Spleen (tissue), 11 donors: ENCODE results near the gene HEYL. TPM values are rescaled to one million over a fixed set of nuclear protein-coding genes. Genes with fewer than 3 reads are reported as not detected.
"Not testable (repeated sequence)": the region's sequence is repeated elsewhere in the genome, so short reads cannot be mapped to it uniquely, and the experiment has no call there.

Experiments
- DNase-seq: peaks from one replicate; pipeline ENCODE4 v3.0.0-alpha.2; 2020
- H3K27ac ChIP-seq, 8 donors: fragments of 200-600 bp; sonication (generic) in 7 of 8; 1 replicate in 4 of 8; 2 replicates in 4 of 8; pipeline versions ENCODE4 v1.5.0 to v1.8.0; 2016 to 2021; ENCODE audit warnings: inconsistent platforms in 4 of 8, mild to moderate bottlenecking in 4 of 8, moderate library complexity in 1 of 8
- H3K27me3 ChIP-seq, 7 donors: fragments of 200-600 bp; sonication (generic) in 6 of 7; replicated peaks in 1 of 7; 1 replicate in 4 of 7; 2 replicates in 3 of 7; pipeline versions ENCODE4 v1.5.0 to v1.8.0; 2016 to 2021; ENCODE audit warnings: inconsistent platforms in 3 of 7, mild to moderate bottlenecking in 1 of 7
- H3K36me3 ChIP-seq, 6 donors: fragments of 200-600 bp; sonication (generic) in 5 of 6; 1 replicate in 4 of 6; 2 replicates in 2 of 6; pipeline versions ENCODE4 v1.5.0 to v1.8.0; 2016 to 2021; ENCODE audit warnings: inconsistent platforms in 2 of 6
- H3K4me1 ChIP-seq, 6 donors: fragments of 200-600 bp; sonication (generic) in 5 of 6; 1 replicate in 3 of 6; 2 replicates in 3 of 6; pipeline versions ENCODE4 v1.5.0 to v1.8.0; 2016 to 2021; ENCODE audit warnings: inconsistent platforms in 3 of 6
- H3K4me3 ChIP-seq, 8 donors: fragments of 200-600 bp; sonication (generic) in 7 of 8; 1 replicate in 4 of 8; 2 replicates in 4 of 8; pipeline versions ENCODE4 v1.5.0 to v1.8.0; 2016 to 2021; ENCODE audit warnings: inconsistent platforms in 4 of 8, mild to moderate bottlenecking in 4 of 8, moderate library complexity in 2 of 8
- H3K9me3 ChIP-seq, 8 donors: fragments of 200-600 bp; sonication (generic) in 7 of 8; 1 replicate in 4 of 8; 2 replicates in 4 of 8; pipeline versions ENCODE4 v1.5.0 to v1.8.0; 2016 to 2021; ENCODE audit warnings: inconsistent platforms in 4 of 8
- POLR2A ChIP-seq, 3 donors: fragments of 450-650 bp; IDR thresholded peaks; one replicate each; pipeline ENCODE4 v1.5.1; 2017; ENCODE audit warnings: antibody characterized with exemption in 3 of 3, mild to moderate bottlenecking in 1 of 3
- POLR2AphosphoS5 ChIP-seq, 3 donors: sonication (generic); formaldehyde crosslinking; IDR thresholded peaks; one replicate each; pipeline ENCODE4 v1.5.1; 2017; ENCODE audit warnings: antibody characterized with exemption in 3 of 3
- whole genome bisulfite sequencing, 5 donors: extraction: QIAGEN DNeasy Blood & Tissue Kit in 3 of 5; methylation state at CpG; one replicate each; pipeline versions ENCODE4 v1.1.5 to v1.1.7; 2013 to 2018; 5-methylcytosine and 5-hydroxymethylcytosine counted together
- intact Hi-C: fragments of 100-400 bp; cut with DNase I; formaldehyde crosslinking; loops from one replicate; pipeline ENCODE4 v1.15.0; 2023; ENCODE audit warnings: low total_unique reads
- polyA plus RNA-seq, 3 donors: library from polyadenylated mRNA; stranded (reverse); fragments of 200-250 nt; gene quantifications; one replicate each; pipeline ENCODE4 v1.2.1, GENCODE V29; 2013
- total RNA-seq, 7 donors: library from RNA; depleted of rRNA in 3 of 7; stranded (reverse); fragments of >200 nt in 3 of 7; fragmentation: NEBNext Ultra II Directional in 4 of 7; extraction: Animal tissue kit (Norgen Biotek cat#: 25700) in 4 of 7; gene quantifications; one replicate each; pipeline versions ENCODE4 v1.1.0 to v1.2.1, GENCODE V29; 2016 to 2021
- TF ChIP-seq, protein P1 (sequence below), 11 experiments: fragments of 200-600 bp in 7 of 11; fragments of 450-650 bp in 4 of 11; sonication (generic) in 4 of 11; IDR thresholded peaks in 8 of 11; conservative IDR thresholded peaks in 3 of 11; 1 replicate in 7 of 11; 2 replicates in 4 of 11; pipeline versions ENCODE4 v1.4.0 to v1.8.0; 2016 to 2021; ENCODE audit warnings: antibody characterized with exemption in 11 of 11, inconsistent platforms in 4 of 11, mild to moderate bottlenecking in 1 of 11
- donor health status: healthy with polysubstance abuse.
- donor health status: DM: no; HTN: no; CAD: no; lungs with moderate emphysema.
- donor health status: DM: no; HTN: no; CAD: no.
- donor health status: Bipolar disorder and iron deficiency.
- donor health status: healthy.
- donor health status: DM: no; HTN: no; CAD: no.
- donor health status: DM: yes; HTN: yes; CAD: no.

HEYL gene
- total and polyA plus RNA-seq, 10 donors = 1.2 to 9.9 (median 3.8) TPM

DNA sequence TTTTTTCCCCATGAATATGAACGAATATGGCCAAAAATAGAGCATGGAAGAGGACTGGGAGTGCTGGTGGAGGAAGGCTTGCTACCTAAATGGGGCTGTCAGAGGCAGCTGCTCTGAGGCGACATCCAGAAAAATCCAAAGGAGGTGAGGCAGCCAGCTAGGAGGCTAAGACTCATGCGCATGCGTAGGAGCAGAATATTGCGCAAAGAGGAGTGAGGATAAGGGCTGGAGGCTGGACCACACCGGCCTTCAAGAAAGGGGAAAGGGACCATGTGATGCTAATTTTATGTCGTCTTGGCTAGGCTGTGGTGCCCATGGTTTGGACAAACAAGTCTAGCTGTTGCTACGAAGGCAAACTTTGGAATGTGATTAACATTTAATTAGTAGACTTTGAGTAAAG, 30.5 kb downstream of the HEYL start:
- no peaks in the 10 kb centered on the region for H3K9me3 ChIP-seq
- H3K4me3 ChIP-seq = no peak overlapping the region
- 82 to 88% (median 84%) methylated on average over 8 of the region's 8 CpGs for WGBS, 5 donors
- no peak for DNase-seq
- intact Hi-C loops = loop anchor here (5.0 kb wide), 1 partner anchor 108 kb away; no protein-coding TSS in a partner anchor
- H3K4me1 ChIP-seq = peaks cover 0 to 15% (median 0%) of the 10 kb centered on the region in 6 donors
- peaks cover 0 to 26% (median 3%) of the 10 kb centered on the region in 7 donors for H3K27me3 ChIP-seq
- H3K27ac ChIP-seq = no peak overlapping the region
- H3K36me3 ChIP-seq = no peaks in the 10 kb centered on the region
- TF ChIP-seq, protein P1, sequence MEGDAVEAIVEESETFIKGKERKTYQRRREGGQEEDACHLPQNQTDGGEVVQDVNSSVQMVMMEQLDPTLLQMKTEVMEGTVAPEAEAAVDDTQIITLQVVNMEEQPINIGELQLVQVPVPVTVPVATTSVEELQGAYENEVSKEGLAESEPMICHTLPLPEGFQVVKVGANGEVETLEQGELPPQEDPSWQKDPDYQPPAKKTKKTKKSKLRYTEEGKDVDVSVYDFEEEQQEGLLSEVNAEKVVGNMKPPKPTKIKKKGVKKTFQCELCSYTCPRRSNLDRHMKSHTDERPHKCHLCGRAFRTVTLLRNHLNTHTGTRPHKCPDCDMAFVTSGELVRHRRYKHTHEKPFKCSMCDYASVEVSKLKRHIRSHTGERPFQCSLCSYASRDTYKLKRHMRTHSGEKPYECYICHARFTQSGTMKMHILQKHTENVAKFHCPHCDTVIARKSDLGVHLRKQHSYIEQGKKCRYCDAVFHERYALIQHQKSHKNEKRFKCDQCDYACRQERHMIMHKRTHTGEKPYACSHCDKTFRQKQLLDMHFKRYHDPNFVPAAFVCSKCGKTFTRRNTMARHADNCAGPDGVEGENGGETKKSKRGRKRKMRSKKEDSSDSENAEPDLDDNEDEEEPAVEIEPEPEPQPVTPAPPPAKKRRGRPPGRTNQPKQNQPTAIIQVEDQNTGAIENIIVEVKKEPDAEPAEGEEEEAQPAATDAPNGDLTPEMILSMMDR (IDR thresholded peaks at IDR 0.05 in 8 of 11, conservative IDR thresholded peaks at IDR 0.05 in 3 of 11) = peak in 1 of 11 experiments; percentile 1
- TF ChIP-seq POLR2A (IDR thresholded peaks at IDR 0.05) (no peak), POLR2AphosphoS5 (IDR thresholded peaks at IDR 0.05) (no peak)

DNA sequence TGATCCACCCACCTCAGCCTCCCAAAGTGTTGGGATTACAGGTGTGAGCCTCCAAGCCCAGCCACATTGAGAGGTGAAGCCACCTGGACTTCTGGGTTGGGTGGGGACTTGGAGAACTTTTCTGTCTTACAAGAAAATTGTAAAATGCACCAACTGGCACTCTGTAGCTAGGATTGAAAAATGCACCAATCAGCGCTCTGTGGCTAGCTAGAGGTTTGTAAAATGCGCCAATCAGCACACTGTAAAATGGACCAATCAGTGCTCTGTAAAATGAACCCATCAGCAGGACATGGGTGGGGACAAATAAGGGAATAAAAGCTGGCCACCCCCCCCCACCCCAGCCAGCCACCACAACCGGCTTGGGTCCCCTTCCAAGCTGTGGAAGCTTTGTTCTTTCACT, 35.8 kb downstream of the HEYL start:
- 71 to 90% (median 84%) methylated on average over 3 of the region's 3 CpGs for WGBS, 5 donors
- H3K4me1 ChIP-seq, H3K4me3 ChIP-seq, H3K9me3 ChIP-seq, intact Hi-C loops, DNase-seq, H3K36me3 ChIP-seq, H3K27ac ChIP-seq: not testable (repeated sequence)
- peaks cover 0 to 49% (median 3%) of the 10 kb centered on the region in 7 donors for H3K27me3 ChIP-seq

DNA sequence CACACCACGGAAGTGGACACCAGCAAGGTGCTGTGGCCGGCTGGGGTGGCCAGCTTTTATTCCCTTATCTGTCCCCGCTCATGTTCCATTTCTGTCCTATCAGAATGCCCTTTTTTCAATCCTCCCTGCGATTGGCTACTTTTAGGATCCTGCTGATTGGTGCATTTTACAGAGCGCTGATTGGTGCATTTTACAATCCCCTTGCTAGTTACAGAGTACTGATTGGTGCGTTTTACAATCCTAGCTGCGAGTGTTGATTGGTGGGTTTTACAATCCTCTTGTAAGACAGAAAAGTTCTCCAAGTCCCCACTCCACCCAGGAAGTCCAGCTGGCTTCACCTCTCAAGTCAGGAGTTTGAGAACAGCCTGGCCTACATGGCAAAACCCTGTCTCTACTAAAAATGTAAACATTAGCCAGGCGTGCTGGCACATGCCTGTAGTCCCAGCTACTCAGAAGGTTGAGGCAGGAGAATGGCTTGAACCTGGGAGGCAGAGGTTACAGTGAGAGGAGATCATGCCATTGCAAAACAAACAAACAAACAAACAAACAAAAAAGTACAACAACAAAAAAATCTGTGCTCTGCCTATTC, 37.7 kb downstream of the HEYL start:
- H3K9me3 ChIP-seq, H3K36me3 ChIP-seq, H3K4me1 ChIP-seq, DNase-seq, H3K27ac ChIP-seq, intact Hi-C loops, H3K4me3 ChIP-seq: not testable (repeated sequence)
- peaks cover 0 to 49% (median 3%) of the 10 kb centered on the region in 7 donors for H3K27me3 ChIP-seq
- WGBS, 5 donors = 90 to 97% (median 94%) methylated on average over 8 of the region's 8 CpGs

DNA sequence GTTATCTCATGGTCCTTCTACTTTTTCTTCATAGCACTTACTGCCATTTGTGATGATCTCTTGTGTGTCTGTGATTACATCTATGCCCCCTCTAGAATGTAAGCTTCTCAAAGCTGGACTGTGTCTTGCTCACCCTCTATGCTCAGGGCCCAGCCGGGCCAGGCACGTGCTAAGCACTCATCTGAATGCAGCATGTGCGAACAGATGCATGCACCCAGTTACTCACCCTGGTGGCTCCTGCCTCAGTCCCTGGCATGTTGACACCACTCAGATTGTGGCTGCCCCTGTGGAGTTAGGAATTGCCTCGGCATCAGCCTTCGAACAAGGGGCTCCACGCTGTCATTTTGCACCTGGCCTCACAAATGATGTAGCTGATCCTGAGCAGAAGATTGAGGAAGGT, 43.3 kb downstream of the HEYL start:
- WGBS, 5 donors = 78 to 95% (median 85%) methylated on average over 6 of the region's 6 CpGs
- intact Hi-C loops = no loop called here

DNA sequence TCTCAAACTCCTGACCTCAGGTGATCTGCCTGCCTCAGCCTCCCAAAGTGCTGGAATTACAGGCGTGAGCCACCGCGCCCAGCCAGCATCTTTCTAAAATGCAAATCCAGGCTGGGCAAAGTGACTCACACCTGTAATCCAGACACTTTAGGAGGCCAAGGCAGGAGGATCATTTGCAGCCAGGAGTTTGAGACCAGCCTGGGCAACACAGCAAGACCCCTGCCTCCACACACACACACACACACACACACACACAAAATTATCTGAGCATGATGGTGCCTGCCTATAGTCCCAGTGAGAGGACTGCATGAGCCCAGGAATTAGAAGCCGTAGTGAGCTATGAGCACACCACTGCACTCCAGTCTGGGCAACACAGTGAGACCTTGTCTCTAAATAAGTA, 46.1 kb downstream of the HEYL start:
- no peak for DNase-seq
- intact Hi-C loops = no loop called here
- Histone ChIP-seq H3K27ac (no peak overlapping the region), H3K36me3 (no peaks in the 10 kb centered on the region), H3K4me1 (no peaks in the 10 kb centered on the region), H3K4me3 (no peak overlapping the region), H3K27me3 (no peaks in the 10 kb centered on the region), H3K9me3 (no peaks in the 10 kb centered on the region)
- TF ChIP-seq POLR2A (IDR thresholded peaks at IDR 0.05) (no peak), POLR2AphosphoS5 (IDR thresholded peaks at IDR 0.05) (no peak)
- TF ChIP-seq, protein P1 (IDR thresholded peaks at IDR 0.05 in 8 of 11, conservative IDR thresholded peaks at IDR 0.05 in 3 of 11) = no peak
- WGBS, 5 donors = 95 to 100% (median 97%) methylated on average over 4 of the region's 4 CpGs

More for the DNA sequence above, 43.3 kb downstream of the HEYL start:
- Histone ChIP-seq H3K27ac (no peak overlapping the region), H3K36me3 (no peaks in the 10 kb centered on the region), H3K27me3 (peaks cover 0 to 18% (median 0%) of the 10 kb centered on the region in 7 donors), H3K9me3 (no peaks in the 10 kb centered on the region), H3K4me1 (no peaks in the 10 kb centered on the region), H3K4me3 (no peak overlapping the region)
- TF ChIP-seq POLR2A (IDR thresholded peaks at IDR 0.05) (no peak), POLR2AphosphoS5 (IDR thresholded peaks at IDR 0.05) (no peak)
- TF ChIP-seq, protein P1 (IDR thresholded peaks at IDR 0.05 in 8 of 11, conservative IDR thresholded peaks at IDR 0.05 in 3 of 11) = no peak
- DNase-seq = no peak
